ENCODE data around the gene INTS7.

INTS7 gene

DNA sequence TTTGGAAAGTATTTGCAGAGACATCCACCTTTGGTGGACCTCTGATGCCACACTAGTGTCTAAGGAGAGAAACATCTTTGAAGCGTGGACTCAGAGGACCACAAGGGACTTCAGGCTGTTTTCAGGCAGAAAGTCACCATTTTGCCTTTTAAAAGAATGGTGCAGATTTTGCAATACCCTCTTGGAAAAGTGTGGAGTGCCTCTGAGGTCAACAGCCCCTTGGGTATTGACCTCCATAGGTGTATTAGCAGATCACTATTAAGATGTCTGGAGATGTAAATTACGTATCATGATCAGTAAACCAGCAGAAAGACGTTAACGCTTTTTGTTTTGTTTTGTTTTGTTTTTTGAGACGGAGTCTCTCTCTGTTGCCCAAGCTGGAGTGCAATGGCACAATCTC is 87.0 kb downstream of the INTS7 start:
- TF ChIP-seq MYC (IDR thresholded peaks at IDR 0.05; ENCODE audit: low read depth, low read length), result no peak
- no peak for TF ChIP-seq POLR2A (IDR thresholded peaks at IDR 0.05; ENCODE audit: extremely low read depth, insufficient read length)
- TF ChIP-seq CTCF (IDR thresholded peaks at IDR 0.05; ENCODE audit: low read depth, low read length), result no peak
- TF ChIP-seq, protein P1, sequence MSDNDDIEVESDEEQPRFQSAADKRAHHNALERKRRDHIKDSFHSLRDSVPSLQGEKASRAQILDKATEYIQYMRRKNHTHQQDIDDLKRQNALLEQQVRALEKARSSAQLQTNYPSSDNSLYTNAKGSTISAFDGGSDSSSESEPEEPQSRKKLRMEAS (IDR thresholded peaks at IDR 0.05; ENCODE audit: low read depth, low read length), result no peak
- DNase-seq (ENCODE audit: low read depth), result no peak
- no peak overlapping the region for H3K4me3 ChIP-seq (ENCODE audit: low read depth, low read length)

DNA sequence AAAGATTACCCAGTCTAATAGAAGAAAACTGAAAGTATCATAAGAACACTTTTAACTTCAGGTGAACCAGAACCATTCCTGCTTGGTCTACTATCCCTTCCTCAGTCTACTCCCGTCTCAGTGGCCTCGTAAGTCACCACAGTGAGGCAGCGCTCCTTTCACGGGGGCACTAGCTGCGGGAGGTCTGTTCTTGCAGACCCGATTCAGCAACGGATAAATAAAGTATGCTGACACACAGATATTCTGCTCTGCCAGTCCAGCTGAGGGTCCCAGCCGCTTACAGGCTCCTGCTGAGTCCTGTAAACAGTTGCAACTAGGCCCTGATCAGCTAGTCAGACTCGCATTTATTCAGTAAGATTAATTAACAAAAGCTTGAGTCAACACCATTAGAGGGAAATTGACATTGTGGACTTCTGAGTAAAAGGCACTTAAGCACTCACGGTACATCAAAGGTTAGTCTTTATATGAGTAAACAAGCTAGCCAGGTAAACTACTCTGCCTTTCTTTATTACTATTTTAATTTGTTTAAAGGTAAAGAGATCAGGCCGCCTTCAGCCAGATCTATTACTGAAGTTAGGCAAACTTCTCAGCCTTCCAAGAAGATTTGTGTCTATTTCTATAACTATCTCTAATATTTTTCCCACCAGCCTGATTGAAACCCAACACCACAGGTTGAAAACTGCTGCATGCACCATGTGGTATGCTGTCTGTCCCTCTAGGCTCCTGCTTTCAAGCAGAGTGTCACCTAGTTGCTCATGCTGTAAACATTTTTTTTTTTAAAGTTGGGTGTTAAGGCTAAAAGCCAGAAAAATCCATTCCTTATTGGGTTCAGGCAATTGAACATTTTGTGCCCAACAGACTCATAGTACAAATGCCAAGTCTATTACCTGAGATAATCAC is 87.7 kb downstream of the INTS7 start:
- no peak overlapping the region for H3K4me3 ChIP-seq (ENCODE audit: low read depth, low read length)
- no peak for DNase-seq (ENCODE audit: low read depth)
- TF ChIP-seq POLR2A (IDR thresholded peaks at IDR 0.05; ENCODE audit: extremely low read depth, insufficient read length), result no peak
- TF ChIP-seq, protein P1 (IDR thresholded peaks at IDR 0.05; ENCODE audit: low read depth, low read length), result no peak
- TF ChIP-seq CTCF (IDR thresholded peaks at IDR 0.05; ENCODE audit: low read depth, low read length), result no peak
- TF ChIP-seq MYC (IDR thresholded peaks at IDR 0.05; ENCODE audit: low read depth, low read length), result no peak

DNA sequence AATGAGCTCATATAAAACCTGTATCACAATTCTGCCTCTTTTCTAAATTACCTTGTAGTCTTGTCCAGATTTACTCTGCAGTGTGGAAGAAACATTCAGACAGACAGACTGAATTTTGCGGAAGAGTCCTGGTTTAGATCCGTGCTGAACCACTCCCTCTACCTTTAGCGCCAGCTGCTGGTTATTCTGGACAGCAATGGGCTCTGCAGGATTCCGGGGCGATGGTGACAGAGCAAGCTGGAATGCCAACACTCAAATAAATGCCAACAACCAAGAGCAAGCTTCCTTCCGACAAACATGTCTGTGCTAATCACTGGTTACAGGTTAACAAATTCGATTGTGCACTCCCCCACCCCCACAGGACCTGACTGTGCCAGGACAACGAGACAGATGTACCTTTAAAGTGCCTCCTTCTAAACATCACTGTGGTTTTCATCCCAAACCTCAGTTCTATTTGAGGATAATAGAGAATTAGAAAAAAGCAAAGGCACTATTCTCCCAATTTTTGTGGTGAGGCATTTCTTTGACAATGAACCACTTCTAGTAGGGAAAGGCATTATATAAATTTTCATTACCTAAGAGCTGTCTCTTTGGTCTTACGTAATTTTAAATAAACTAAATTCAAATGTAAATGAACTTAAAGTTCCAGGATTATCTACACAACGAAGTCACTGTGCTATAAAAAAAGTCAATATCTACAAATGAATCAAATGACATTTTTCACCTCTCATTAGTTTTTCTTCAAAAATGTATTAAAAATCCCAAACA is 90.4 kb downstream of the INTS7 start:
- peak; percentile 8 for TF ChIP-seq CTCF (IDR thresholded peaks at IDR 0.05; ENCODE audit: low read depth, low read length)
- TF ChIP-seq MYC (IDR thresholded peaks at IDR 0.05; ENCODE audit: low read depth, low read length), result no peak
- DNase-seq (ENCODE audit: low read depth), result no peak

DNA sequence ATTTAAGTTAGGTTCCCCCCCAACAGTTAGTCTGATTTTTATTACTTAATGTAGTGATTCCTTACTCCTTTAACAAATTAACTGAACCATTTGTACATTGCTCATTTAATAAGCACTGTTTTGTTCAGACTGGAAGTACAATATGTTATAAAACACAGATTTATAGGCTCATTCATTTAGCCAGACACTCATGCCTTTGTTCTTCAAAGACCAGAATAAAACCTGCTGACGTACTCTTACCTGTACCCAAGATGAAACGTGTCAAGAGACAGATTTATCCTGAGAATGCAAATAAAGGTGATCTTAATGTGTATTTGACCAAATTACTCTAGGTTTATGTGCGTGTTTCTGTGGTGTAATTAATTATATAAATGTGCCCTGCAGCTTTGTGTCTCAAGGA is 92.8 kb downstream of the INTS7 start:
- no peak for DNase-seq (ENCODE audit: low read depth)
- TF ChIP-seq, protein P1 (IDR thresholded peaks at IDR 0.05; ENCODE audit: low read depth, low read length), result no peak
- TF ChIP-seq MYC (IDR thresholded peaks at IDR 0.05; ENCODE audit: low read depth, low read length), result no peak
- TF ChIP-seq POLR2A (IDR thresholded peaks at IDR 0.05; ENCODE audit: extremely low read depth, insufficient read length), result no peak
- TF ChIP-seq CTCF (IDR thresholded peaks at IDR 0.05; ENCODE audit: low read depth, low read length), result no peak
- no peak overlapping the region for H3K4me3 ChIP-seq (ENCODE audit: low read depth, low read length)

More for the DNA sequence above, 90.4 kb downstream of the INTS7 start:
- no peak overlapping the region for H3K4me3 ChIP-seq (ENCODE audit: low read depth, low read length)

- H3K4me3 ChIP-seq (ENCODE audit: low read depth, low read length), result no peak overlapping the region
- TF ChIP-seq, protein P1 (IDR thresholded peaks at IDR 0.05; ENCODE audit: low read depth, low read length), result no peak
- TF ChIP-seq CTCF (IDR thresholded peaks at IDR 0.05; ENCODE audit: low read depth, low read length) (no peak), POLR2A (IDR thresholded peaks at IDR 0.05; ENCODE audit: extremely low read depth, insufficient read length) (no peak), MYC (IDR thresholded peaks at IDR 0.05; ENCODE audit: low read depth, low read length) (no peak)
- no peak for DNase-seq (ENCODE audit: low read depth)
Observed at GRCh38 chr1:211939876-211940468, 95.4 kb downstream of the INTS7 start.
